B cell (primary cell): ENCODE results near the gene PPP2CA.

Source experiments
- CTCF ChIP-seq: fragments of 200-600 bp; IDR thresholded peaks from one replicate; pipeline ENCODE4 v1.8.0; 2022; ENCODE audit warnings: antibody characterized with exemption, mild to moderate bottlenecking
- EZH2 ChIP-seq: IDR thresholded peaks from 2 replicates; pipeline ENCODE4 v1.6.1; 2012; ENCODE audit warnings: borderline replicate concordance, low read depth, mild to moderate bottlenecking, moderate library complexity, low read length; ENCODE audit not compliant: insufficient read depth, poor library complexity, severe bottlenecking

GRCh38 chr5:134245101-134245604 is 19.3 kb upstream of the PPP2CA start:
- no peak for TF ChIP-seq EZH2
- no peak for TF ChIP-seq CTCF
